K562 (cell line): ENCODE measurements around the gene GPR142. TPM values are rescaled to one million over a fixed set of nuclear protein-coding genes. Genes with fewer than 3 reads are reported as not detected.

Source experiments
- ARID2 ChIP-seq: fragments of 450-650 bp; IDR thresholded peaks from 2 replicates; pipeline ENCODE4 v1.6.1; 2017; ENCODE audit warnings: antibody characterized with exemption, mild to moderate bottlenecking
- CREM ChIP-seq: IDR thresholded peaks from 2 replicates; pipeline ENCODE4 v1.6.1; 2014; ENCODE audit warnings: antibody characterized with exemption, low read depth
- FOXA3 ChIP-seq, 2 experiments: fragments of 450-650 bp in 1 of 2; sonication (generic) in 1 of 2; formaldehyde crosslinking; IDR thresholded peaks in 1 of 2; conservative IDR thresholded peaks in 1 of 2; 2 replicates each; pipeline versions ENCODE4 v1.4.0 to v1.8.0; 2020 to 2022; ENCODE audit warnings: mild to moderate bottlenecking in 2 of 2, missing genetic modification reagents in 1 of 2
- FOXK1 ChIP-seq: sonication (generic); formaldehyde crosslinking; IDR thresholded peaks from 2 replicates; pipeline ENCODE4 v1.8.0; 2022; ENCODE audit warnings: missing genetic modification reagents, mild to moderate bottlenecking, borderline replicate concordance
- KLF16 ChIP-seq: IDR thresholded peaks from 2 replicates; pipeline ENCODE4 v1.6.1; 2016; ENCODE audit warnings: antibody characterized with exemption
- MYNN ChIP-seq, 2 experiments: sonication (generic); formaldehyde crosslinking in 1 of 2; IDR thresholded peaks; 2 replicates each; pipeline versions ENCODE4 v1.5.0 to v1.6.1; 2016 to 2020; ENCODE audit warnings: antibody characterized with exemption in 1 of 2, missing genetic modification reagents in 1 of 2
- NCOA2 ChIP-seq, 2 experiments: fragments of 450-650 bp; IDR thresholded peaks; 2 replicates each; pipeline ENCODE4 v1.6.1; 2018; ENCODE audit warnings: mild to moderate bottlenecking in 2 of 2, moderate library complexity in 1 of 2; ENCODE audit not compliant: partially characterized antibody in 2 of 2
- POLR2AphosphoS5 ChIP-seq: IDR thresholded peaks from 2 replicates; pipeline ENCODE4 v1.6.1; 2011; ENCODE audit warnings: mild to moderate bottlenecking, low read depth, low read length, moderate library complexity; ENCODE audit not compliant: control insufficient read depth, insufficient read depth
- RBM25 ChIP-seq: fragments of 200-400 bp; formaldehyde crosslinking; IDR thresholded peaks from 2 replicates; pipeline ENCODE4 v1.6.1; 2018; ENCODE audit warnings: low read length, low read depth, moderate library complexity; ENCODE audit not compliant: severe bottlenecking
- ZNF316 ChIP-seq: fragments of 450-650 bp; IDR thresholded peaks from 2 replicates; pipeline ENCODE4 v1.6.1; 2016
- ZNF766 ChIP-seq: fragments of 200-800 bp; sonication (Bioruptor generic); conservative IDR thresholded peaks from 2 replicates; pipeline ENCODE4 v1.6.1; 2016; ENCODE audit warnings: missing genetic modification characterization, missing compliant biosample characterization
- polyA plus RNA-seq, 8 experiments: library from polyadenylated mRNA; depleted of rRNA in 4 of 8; stranded (reverse) in 5 of 8; unstranded in 3 of 8; fragments of >200 nt; fragmentation: Nextera tagmentation in 2 of 8; fragmentation: Illumina TruSeq in 1 of 8; extraction: Ambion mirVana in 2 of 8; extraction: Trizol in 1 of 8; gene quantifications; 2 replicates each; pipeline versions ENCODE4 v1.2.1 to v1.2.3, GENCODE V29; 2011 to 2014; ENCODE audit warnings: inconsistent platforms in 1 of 8, missing spikeins in 1 of 8
- total RNA-seq, 7 experiments: library from RNA; depleted of rRNA in 6 of 7; stranded (reverse); fragments of >200 nt in 6 of 7; fragmentation: Illumina TruSeq in 2 of 7; extraction: Trizol in 2 of 7; gene quantifications; 2 replicates each; pipeline versions ENCODE4 v1.2.1 to v1.2.3, GENCODE V29; 2011 to 2021; ENCODE audit warnings: low replicate concordance in 1 of 7
- TF ChIP-seq, protein P1 (sequence below), 3 experiments: IDR thresholded peaks in 2 of 3; conservative IDR thresholded peaks in 1 of 3; 2 replicates each; pipeline ENCODE4 v1.5.1; 2011 to 2012; ENCODE audit warnings: low read length in 3 of 3, mild to moderate bottlenecking in 3 of 3, control low read depth in 2 of 3, improper control_type of control experiment in 1 of 3, inconsistent platforms in 1 of 3, low read depth in 1 of 3, mixed read lengths in 1 of 3, moderate library complexity in 1 of 3; ENCODE audit not compliant: insufficient read depth in 2 of 3
- TF ChIP-seq, protein P2 (sequence below): fragments of 450-650 bp; IDR thresholded peaks from one replicate; pipeline ENCODE4 v1.6.1; 2018; ENCODE audit warnings: mild to moderate bottlenecking, moderate library complexity; ENCODE audit not compliant: partially characterized antibody
- TF ChIP-seq, protein P3 (sequence below): fragments of 450-650 bp; formaldehyde crosslinking; IDR thresholded peaks from 2 replicates; pipeline ENCODE4 v1.4.0; 2020; ENCODE audit warnings: mild to moderate bottlenecking, moderate library complexity
- TF ChIP-seq, protein P4 (sequence below): sonication (generic); formaldehyde crosslinking; IDR thresholded peaks from 2 replicates; pipeline ENCODE4 v1.8.0; 2022; ENCODE audit warnings: missing genetic modification reagents, mild to moderate bottlenecking, borderline replicate concordance
- TF ChIP-seq, protein P5 (sequence below): fragments of 250-450 bp; sonication (Bioruptor Pico); IDR thresholded peaks from 2 replicates; pipeline ENCODE4 v1.4.0; 2020; ENCODE audit warnings: mild to moderate bottlenecking, moderate library complexity, borderline replicate concordance

The GPR142 gene
- total and polyA plus RNA-seq, 9 of the 15 experiments (the other 6 are each of a cell fraction or from before 2014, with no cell fraction given) = not detected

DNA sequence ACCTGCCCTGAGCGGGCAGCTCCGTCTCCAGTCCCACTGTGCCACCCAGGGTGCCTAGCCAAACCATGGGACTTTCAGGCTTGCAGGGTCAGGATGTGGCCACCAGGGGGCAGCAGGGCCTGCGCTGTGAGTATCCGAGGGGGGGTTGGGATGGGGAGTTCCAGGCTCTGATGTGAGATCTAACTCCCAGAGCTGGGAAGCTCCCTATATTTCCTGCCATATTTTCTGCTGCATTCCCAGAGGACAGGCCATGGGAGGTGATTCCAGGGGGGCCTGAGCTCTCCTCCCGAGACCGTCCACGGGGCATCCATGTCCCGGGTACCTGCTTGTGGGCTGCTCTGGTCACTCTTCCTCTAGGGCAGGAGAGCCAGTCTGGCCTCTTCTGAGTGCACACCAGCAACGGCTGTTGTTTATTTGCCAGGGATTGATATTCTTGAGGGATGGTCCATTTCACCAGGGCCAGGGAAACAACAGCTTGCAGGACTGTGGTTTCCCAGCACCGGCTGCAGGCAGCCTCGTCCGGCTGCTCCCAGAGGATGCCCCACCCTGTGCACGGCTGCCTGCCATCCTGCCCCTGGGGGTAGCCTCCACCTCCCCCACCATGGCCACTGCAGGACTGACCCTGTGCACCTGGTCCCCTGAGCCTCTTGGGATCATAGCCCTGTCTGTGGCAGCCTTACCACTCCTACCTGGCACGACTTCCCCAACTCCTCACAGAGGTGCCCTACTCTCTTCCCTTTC, 1.2 kb downstream of the GPR142 start (continued):
- TF ChIP-seq, protein P1, sequence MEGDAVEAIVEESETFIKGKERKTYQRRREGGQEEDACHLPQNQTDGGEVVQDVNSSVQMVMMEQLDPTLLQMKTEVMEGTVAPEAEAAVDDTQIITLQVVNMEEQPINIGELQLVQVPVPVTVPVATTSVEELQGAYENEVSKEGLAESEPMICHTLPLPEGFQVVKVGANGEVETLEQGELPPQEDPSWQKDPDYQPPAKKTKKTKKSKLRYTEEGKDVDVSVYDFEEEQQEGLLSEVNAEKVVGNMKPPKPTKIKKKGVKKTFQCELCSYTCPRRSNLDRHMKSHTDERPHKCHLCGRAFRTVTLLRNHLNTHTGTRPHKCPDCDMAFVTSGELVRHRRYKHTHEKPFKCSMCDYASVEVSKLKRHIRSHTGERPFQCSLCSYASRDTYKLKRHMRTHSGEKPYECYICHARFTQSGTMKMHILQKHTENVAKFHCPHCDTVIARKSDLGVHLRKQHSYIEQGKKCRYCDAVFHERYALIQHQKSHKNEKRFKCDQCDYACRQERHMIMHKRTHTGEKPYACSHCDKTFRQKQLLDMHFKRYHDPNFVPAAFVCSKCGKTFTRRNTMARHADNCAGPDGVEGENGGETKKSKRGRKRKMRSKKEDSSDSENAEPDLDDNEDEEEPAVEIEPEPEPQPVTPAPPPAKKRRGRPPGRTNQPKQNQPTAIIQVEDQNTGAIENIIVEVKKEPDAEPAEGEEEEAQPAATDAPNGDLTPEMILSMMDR (IDR thresholded peaks at IDR 0.05 in 2 of 3, conservative IDR thresholded peaks at IDR 0.05 in 1 of 3; ENCODE audit: insufficient read depth in 2 of 3, low read depth in 1 of 3, low read length in 3 of 3) = peak; percentile 88 to 92 (median 90)
- TF ChIP-seq ARID2 (no peak), KLF16 (peak; percentile 57), POLR2AphosphoS5 (no peak), MYNN (IDR thresholded peaks at IDR 0.05) (0 out of 2 replicates have a peak, but pooled peaks have one; percentile 25), MYNN (CRISPR knock-in tag; IDR thresholded peaks at IDR 0.05) (no peak), FOXK1 (CRISPR knock-in tag) (no peak), FOXA3 (CRISPR knock-in tag; conservative IDR thresholded peaks at IDR 0.05 in 1 of 2, IDR thresholded peaks at IDR 0.05 in 1 of 2) (no peak), ZNF316 (no peak), NCOA2 (IDR thresholded peaks at IDR 0.05; ENCODE audit: partially characterized antibody in 2 of 2) (no peak), ZNF766 (CRISPR knock-in tag) (no peak), RBM25 (no peak), CREM (0 out of 2 replicates have a peak, but pooled peaks have one; percentile 22)
- TF ChIP-seq, protein P2, sequence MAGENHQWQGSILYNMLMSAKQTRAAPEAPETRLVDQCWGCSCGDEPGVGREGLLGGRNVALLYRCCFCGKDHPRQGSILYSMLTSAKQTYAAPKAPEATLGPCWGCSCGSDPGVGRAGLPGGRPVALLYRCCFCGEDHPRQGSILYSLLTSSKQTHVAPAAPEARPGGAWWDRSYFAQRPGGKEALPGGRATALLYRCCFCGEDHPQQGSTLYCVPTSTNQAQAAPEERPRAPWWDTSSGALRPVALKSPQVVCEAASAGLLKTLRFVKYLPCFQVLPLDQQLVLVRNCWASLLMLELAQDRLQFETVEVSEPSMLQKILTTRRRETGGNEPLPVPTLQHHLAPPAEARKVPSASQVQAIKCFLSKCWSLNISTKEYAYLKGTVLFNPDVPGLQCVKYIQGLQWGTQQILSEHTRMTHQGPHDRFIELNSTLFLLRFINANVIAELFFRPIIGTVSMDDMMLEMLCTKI = no peak
- TF ChIP-seq, protein P3, sequence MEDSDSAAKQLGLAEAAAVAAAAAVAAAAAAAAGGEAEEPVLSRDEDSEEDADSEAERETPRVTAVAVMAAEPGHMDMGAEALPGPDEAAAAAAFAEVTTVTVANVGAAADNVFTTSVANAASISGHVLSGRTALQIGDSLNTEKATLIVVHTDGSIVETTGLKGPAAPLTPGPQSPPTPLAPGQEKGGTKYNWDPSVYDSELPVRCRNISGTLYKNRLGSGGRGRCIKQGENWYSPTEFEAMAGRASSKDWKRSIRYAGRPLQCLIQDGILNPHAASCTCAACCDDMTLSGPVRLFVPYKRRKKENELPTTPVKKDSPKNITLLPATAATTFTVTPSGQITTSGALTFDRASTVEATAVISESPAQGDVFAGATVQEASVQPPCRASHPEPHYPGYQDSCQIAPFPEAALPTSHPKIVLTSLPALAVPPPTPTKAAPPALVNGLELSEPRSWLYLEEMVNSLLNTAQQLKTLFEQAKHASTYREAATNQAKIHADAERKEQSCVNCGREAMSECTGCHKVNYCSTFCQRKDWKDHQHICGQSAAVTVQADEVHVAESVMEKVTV = peak; percentile 56; the same call in 1 of the 2 replicates
- TF ChIP-seq, protein P4, sequence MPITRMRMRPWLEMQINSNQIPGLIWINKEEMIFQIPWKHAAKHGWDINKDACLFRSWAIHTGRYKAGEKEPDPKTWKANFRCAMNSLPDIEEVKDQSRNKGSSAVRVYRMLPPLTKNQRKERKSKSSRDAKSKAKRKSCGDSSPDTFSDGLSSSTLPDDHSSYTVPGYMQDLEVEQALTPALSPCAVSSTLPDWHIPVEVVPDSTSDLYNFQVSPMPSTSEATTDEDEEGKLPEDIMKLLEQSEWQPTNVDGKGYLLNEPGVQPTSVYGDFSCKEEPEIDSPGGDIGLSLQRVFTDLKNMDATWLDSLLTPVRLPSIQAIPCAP = no peak
- TF ChIP-seq, protein P5, sequence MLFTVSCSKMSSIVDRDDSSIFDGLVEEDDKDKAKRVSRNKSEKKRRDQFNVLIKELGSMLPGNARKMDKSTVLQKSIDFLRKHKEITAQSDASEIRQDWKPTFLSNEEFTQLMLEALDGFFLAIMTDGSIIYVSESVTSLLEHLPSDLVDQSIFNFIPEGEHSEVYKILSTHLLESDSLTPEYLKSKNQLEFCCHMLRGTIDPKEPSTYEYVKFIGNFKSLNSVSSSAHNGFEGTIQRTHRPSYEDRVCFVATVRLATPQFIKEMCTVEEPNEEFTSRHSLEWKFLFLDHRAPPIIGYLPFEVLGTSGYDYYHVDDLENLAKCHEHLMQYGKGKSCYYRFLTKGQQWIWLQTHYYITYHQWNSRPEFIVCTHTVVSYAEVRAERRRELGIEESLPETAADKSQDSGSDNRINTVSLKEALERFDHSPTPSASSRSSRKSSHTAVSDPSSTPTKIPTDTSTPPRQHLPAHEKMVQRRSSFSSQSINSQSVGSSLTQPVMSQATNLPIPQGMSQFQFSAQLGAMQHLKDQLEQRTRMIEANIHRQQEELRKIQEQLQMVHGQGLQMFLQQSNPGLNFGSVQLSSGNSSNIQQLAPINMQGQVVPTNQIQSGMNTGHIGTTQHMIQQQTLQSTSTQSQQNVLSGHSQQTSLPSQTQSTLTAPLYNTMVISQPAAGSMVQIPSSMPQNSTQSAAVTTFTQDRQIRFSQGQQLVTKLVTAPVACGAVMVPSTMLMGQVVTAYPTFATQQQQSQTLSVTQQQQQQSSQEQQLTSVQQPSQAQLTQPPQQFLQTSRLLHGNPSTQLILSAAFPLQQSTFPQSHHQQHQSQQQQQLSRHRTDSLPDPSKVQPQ = no peak
